HEK293 (cell line): ENCODE data around the gene SHLD1.

Experiments
- CTCF ChIA-PET: fragments of 350-600 bp; formaldehyde crosslinking; extraction: SDS; loops from one replicate; lab custom pipeline; 2021; ENCODE audit warnings: antibody characterized with exemption; lab: Yijun Ruan, JAX
- POLR2A ChIA-PET: fragments of 300-600 bp; formaldehyde crosslinking; extraction: SDS; loops from one replicate; lab custom pipeline; 2020; ENCODE audit warnings: antibody characterized with exemption, inconsistent platforms; lab: Yijun Ruan, JAX
- H3K27ac ChIP-seq: fragments of 200-500 bp; sonication (Bioruptor generic); 2 replicates; pipeline ENCODE4 v1.5.1; 2014; ENCODE audit warnings: low read depth, low read length, control low read depth, inconsistent platforms; ENCODE audit errors: extremely low read depth
- H3K36me3 ChIP-seq, 2 experiments: fragments of 200-500 bp in 1 of 2; sonication (Bioruptor generic) in 1 of 2; 1 replicate in 1 of 2; 2 replicates in 1 of 2; pipeline ENCODE4 v1.5.1; 2014 to 2017; ENCODE audit warnings: inconsistent platforms in 2 of 2, low read length in 2 of 2; ENCODE audit not compliant: control insufficient read depth in 2 of 2, insufficient read depth in 1 of 2
- H3K4me1 ChIP-seq: fragments of 200-500 bp; sonication (Bioruptor generic); 2 replicates; pipeline ENCODE4 v1.5.1; 2014; ENCODE audit warnings: mild to moderate bottlenecking, low read length, inconsistent platforms; ENCODE audit not compliant: control insufficient read depth, insufficient read depth
- H3K4me3 ChIP-seq: 2 replicates; pipeline ENCODE4 v1.5.1; 2011; ENCODE audit warnings: low read depth, mild to moderate bottlenecking, control low read depth, low read length, moderate library complexity
- H3K9me3 ChIP-seq: fragments of 200-500 bp; sonication (Bioruptor generic); 2 replicates; pipeline ENCODE4 v1.5.1; 2014; ENCODE audit warnings: low read depth, low read length, inconsistent platforms; ENCODE audit not compliant: control insufficient read depth, insufficient read depth
- GLIS2 ChIP-seq: fragments of 450-650 bp; formaldehyde crosslinking; IDR thresholded peaks from 2 replicates; pipeline ENCODE4 v1.5.1; 2016; ENCODE audit warnings: missing biosample characterization, missing genetic modification characterization
- PRDM1 ChIP-seq: fragments of 450-650 bp; formaldehyde crosslinking; IDR thresholded peaks from 2 replicates; pipeline ENCODE4; 2016; ENCODE audit warnings: missing biosample characterization, missing genetic modification characterization
- REPIN1 ChIP-seq: fragments of 450-650 bp; formaldehyde crosslinking; IDR thresholded peaks from 2 replicates; pipeline ENCODE4 v1.5.1; 2017; ENCODE audit warnings: missing biosample characterization, missing genetic modification characterization, low read depth
- SCRT2 ChIP-seq: fragments of 450-650 bp; formaldehyde crosslinking; IDR thresholded peaks from 2 replicates; pipeline ENCODE4 v1.5.1; 2016; ENCODE audit warnings: missing biosample characterization, missing genetic modification characterization
- ZBTB1 ChIP-seq: fragments of 450-650 bp; formaldehyde crosslinking; IDR thresholded peaks from 2 replicates; pipeline ENCODE4 v1.5.1; 2016; ENCODE audit warnings: missing biosample characterization, missing genetic modification characterization
- ZNF169 ChIP-seq: fragments of 450-650 bp; formaldehyde crosslinking; IDR thresholded peaks from 2 replicates; pipeline ENCODE4 v1.5.1; 2016; ENCODE audit warnings: missing biosample characterization, missing genetic modification characterization
- ZNF274 ChIP-seq, 2 experiments: fragments of 200-500 bp in 1 of 2; fragments of 450-650 bp in 1 of 2; sonication (Bioruptor generic) in 1 of 2; formaldehyde crosslinking in 1 of 2; IDR thresholded peaks; 2 replicates each; pipeline versions ENCODE4 v1.5.1 to v1.6.1; 2014 to 2016; ENCODE audit warnings: borderline replicate concordance in 1 of 2, inconsistent platforms in 1 of 2, low read length in 1 of 2, missing biosample characterization in 1 of 2, missing genetic modification characterization in 1 of 2
- ZNF324 ChIP-seq: fragments of 450-650 bp; formaldehyde crosslinking; IDR thresholded peaks from 2 replicates; pipeline ENCODE4 v1.5.1; 2016; ENCODE audit warnings: missing biosample characterization, missing genetic modification characterization
- ZNF391 ChIP-seq: fragments of 450-650 bp; formaldehyde crosslinking; IDR thresholded peaks from 2 replicates; pipeline ENCODE4 v1.5.1; 2016; ENCODE audit warnings: low read depth, missing biosample characterization, missing genetic modification characterization, borderline replicate concordance
- ZNF394 ChIP-seq: fragments of 450-650 bp; formaldehyde crosslinking; IDR thresholded peaks from 2 replicates; pipeline ENCODE4 v1.5.1; 2016; ENCODE audit warnings: missing biosample characterization, missing genetic modification characterization, mild to moderate bottlenecking, moderate library complexity, borderline replicate concordance
- ZNF501 ChIP-seq: fragments of 450-650 bp; formaldehyde crosslinking; IDR thresholded peaks from 2 replicates; pipeline ENCODE4 v1.5.1; 2016; ENCODE audit warnings: missing biosample characterization, missing genetic modification characterization
- ZNF555 ChIP-seq: fragments of 450-650 bp; formaldehyde crosslinking; conservative IDR thresholded peaks from 2 replicates; pipeline ENCODE4 v1.5.1; 2017; ENCODE audit warnings: missing biosample characterization, mild to moderate bottlenecking, missing genetic modification characterization, inconsistent platforms
- ZNF768 ChIP-seq: fragments of 450-650 bp; formaldehyde crosslinking; IDR thresholded peaks from 2 replicates; pipeline ENCODE4 v1.5.1; 2018; ENCODE audit warnings: missing biosample characterization, mild to moderate bottlenecking, missing genetic modification characterization
- ZSCAN30 ChIP-seq: fragments of 450-650 bp; IDR thresholded peaks from 2 replicates; pipeline ENCODE4 v1.5.1; 2018; ENCODE audit warnings: missing biosample characterization, mild to moderate bottlenecking, missing genetic modification characterization, moderate library complexity
- TF ChIP-seq, protein P1 (sequence below): fragments of 450-650 bp; formaldehyde crosslinking; IDR thresholded peaks from 2 replicates; pipeline ENCODE4 v1.5.1; 2016; ENCODE audit warnings: missing biosample characterization, missing genetic modification characterization, borderline replicate concordance
- TF ChIP-seq, protein P2 (sequence below): fragments of 450-650 bp; formaldehyde crosslinking; optimal IDR thresholded peaks from 2 replicates; pipeline ENCODE3; 2016; ENCODE audit warnings: missing biosample characterization, mild to moderate bottlenecking, missing genetic modification characterization
- TF ChIP-seq, protein P3 (sequence below): fragments of 450-650 bp; formaldehyde crosslinking; IDR thresholded peaks from 2 replicates; pipeline ENCODE4 v1.5.1; 2016; ENCODE audit warnings: missing biosample characterization, missing genetic modification characterization

The SHLD1 gene

DNA sequence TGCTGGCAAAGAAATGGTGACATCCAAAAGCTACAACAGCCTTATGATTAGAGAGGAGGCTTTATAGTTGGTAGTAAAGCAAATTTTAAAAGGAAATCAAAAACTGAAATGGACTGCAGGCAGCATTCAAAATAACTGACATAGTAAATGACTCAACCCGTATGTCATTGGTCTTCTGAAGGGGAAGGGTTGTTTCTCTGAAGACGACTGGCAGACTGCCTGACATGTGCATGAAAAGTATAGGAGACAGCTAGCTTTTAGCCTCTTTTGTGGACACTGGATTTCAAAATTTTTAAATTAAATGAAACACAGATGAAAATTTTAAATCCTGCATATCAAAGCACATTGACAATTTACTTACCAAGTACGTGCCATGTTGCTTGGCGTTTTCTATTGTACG is 109.4 kb downstream of the SHLD1 start:
- H3K27ac ChIP-seq = no peak overlapping the region
- ChIA-PET POLR2A (no interaction called here), CTCF (interaction anchor here (0.6 kb wide), 1 partner anchor 1286 kb away, joined by 3 read pairs; no protein-coding TSS in a partner anchor)
- no peaks in the 10 kb centered on the region for H3K4me1 ChIP-seq
- TF ChIP-seq ZBTB1 (tag by site-specific recombination) = no peak
- no peak for TF ChIP-seq ZNF394 (tag by site-specific recombination)
- no peak for TF ChIP-seq PRDM1 (tag by site-specific recombination)
- no peak for TF ChIP-seq ZSCAN30 (tag by site-specific recombination)
- no peak for TF ChIP-seq ZNF169
- TF ChIP-seq ZNF768 (tag by site-specific recombination) = no peak
- TF ChIP-seq GLIS2 (tag by site-specific recombination) = no peak
- no peak for TF ChIP-seq ZNF391 (tag by site-specific recombination)
- TF ChIP-seq, protein P1, sequence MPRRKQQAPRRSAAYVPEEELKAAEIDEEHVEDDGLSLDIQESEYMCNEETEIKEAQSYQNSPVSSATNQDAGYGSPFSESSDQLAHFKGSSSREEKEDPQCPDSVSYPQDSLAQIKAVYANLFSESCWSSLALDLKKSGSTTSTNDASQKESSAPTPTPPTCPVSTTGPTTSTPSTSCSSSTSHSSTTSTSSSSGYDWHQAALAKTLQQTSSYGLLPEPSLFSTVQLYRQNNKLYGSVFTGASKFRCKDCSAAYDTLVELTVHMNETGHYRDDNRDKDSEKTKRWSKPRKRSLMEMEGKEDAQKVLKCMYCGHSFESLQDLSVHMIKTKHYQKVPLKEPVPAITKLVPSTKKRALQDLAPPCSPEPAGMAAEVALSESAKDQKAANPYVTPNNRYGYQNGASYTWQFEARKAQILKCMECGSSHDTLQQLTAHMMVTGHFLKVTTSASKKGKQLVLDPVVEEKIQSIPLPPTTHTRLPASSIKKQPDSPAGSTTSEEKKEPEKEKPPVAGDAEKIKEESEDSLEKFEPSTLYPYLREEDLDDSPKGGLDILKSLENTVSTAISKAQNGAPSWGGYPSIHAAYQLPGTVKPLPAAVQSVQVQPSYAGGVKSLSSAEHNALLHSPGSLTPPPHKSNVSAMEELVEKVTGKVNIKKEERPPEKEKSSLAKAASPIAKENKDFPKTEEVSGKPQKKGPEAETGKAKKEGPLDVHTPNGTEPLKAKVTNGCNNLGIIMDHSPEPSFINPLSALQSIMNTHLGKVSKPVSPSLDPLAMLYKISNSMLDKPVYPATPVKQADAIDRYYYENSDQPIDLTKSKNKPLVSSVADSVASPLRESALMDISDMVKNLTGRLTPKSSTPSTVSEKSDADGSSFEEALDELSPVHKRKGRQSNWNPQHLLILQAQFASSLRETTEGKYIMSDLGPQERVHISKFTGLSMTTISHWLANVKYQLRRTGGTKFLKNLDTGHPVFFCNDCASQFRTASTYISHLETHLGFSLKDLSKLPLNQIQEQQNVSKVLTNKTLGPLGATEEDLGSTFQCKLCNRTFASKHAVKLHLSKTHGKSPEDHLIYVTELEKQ (tag by site-specific recombination) = no peak
- TF ChIP-seq ZNF274 (IDR thresholded peaks at IDR 0.05; ENCODE audit: low read length) = no peak
- TF ChIP-seq ZNF274 (tag by site-specific recombination; IDR thresholded peaks at IDR 0.05; ENCODE audit: borderline replicate concordance) = no peak
- no peak for TF ChIP-seq ZNF501 (tag by site-specific recombination)
- TF ChIP-seq ZNF324 (tag by site-specific recombination) = no peak
- no peak for TF ChIP-seq REPIN1 (tag by site-specific recombination)
- H3K4me3 ChIP-seq = no peak overlapping the region
- H3K36me3 ChIP-seq = no peaks in the 10 kb centered on the region
- H3K9me3 ChIP-seq = no peaks in the 10 kb centered on the region

DNA sequence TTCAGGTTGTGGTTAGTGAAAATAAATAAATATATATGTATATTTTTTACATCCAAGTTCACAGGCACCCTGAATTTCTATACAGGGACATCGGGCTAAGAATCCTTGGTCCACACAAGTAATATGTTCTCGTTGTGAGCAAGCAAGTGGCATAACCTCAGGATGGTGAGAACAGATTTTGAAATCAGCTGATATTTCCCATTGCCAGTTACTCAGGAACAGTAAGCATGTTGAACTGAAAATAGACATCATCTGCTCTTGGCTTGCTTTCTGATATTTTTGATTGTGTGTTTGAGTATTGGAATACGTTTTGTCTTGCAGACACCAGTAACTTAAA is 112.5 kb downstream of the SHLD1 start:
- Histone ChIP-seq H3K36me3 (no peaks in the 10 kb centered on the region), H3K27ac (no peak overlapping the region), H3K4me1 (no peaks in the 10 kb centered on the region), H3K4me3 (no peak overlapping the region), H3K9me3 (no peaks in the 10 kb centered on the region)
- TF ChIP-seq ZNF555 (tag by site-specific recombination) (no peak), SCRT2 (tag by site-specific recombination) (no peak), ZNF324 (tag by site-specific recombination) (no peak)
- TF ChIP-seq, protein P2, sequence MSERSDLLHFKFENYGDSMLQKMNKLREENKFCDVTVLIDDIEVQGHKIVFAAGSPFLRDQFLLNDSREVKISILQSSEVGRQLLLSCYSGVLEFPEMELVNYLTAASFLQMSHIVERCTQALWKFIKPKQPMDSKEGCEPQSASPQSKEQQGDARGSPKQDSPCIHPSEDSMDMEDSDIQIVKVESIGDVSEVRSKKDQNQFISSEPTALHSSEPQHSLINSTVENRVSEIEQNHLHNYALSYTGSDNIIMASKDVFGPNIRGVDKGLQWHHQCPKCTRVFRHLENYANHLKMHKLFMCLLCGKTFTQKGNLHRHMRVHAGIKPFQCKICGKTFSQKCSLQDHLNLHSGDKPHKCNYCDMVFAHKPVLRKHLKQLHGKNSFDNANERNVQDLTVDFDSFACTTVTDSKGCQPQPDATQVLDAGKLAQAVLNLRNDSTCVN (tag by site-specific recombination) = no peak
- TF ChIP-seq, protein P3, sequence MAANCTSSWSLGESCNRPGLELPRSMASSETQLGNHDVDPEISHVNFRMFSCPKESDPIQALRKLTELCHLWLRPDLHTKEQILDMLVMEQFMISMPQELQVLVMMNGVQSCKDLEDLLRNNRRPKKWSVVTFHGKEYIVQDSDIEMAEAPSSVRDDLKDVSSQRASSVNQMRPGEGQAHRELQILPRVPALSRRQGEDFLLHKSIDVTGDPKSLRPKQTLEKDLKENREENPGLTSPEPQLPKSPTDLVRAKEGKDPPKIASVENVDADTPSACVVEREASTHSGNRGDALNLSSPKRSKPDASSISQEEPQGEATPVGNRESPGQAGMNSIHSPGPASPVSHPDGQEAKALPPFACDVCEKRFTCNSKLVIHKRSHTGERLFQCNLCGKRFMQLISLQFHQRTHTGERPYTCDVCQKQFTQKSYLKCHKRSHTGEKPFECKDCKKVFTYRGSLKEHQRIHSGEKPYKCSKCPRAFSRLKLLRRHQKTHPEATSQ (tag by site-specific recombination) = no peak
- CTCF ChIA-PET = no interaction called here
- POLR2A ChIA-PET = no interaction called here
